GM10847 (cell line): ENCODE results near the gene CHRNA4.

Experiments used
- POLR2A ChIP-seq: IDR thresholded peaks from 2 replicates; pipeline ENCODE4 v1.6.1; 2011; ENCODE audit not compliant: insufficient read length; ENCODE audit errors: extremely low read depth

The CHRNA4 gene

GRCh38 chr20:63371291-63371865 is 10.2 kb upstream of the CHRNA4 start:
- no peak for TF ChIP-seq POLR2A

- no peak for TF ChIP-seq POLR2A
Observed at GRCh38 chr20:63370618-63371187, 9.6 kb upstream of the CHRNA4 start.

- TF ChIP-seq POLR2A, result no peak
Observed at GRCh38 chr20:63369724-63370617, 8.8 kb upstream of the CHRNA4 start.

GRCh38 chr20:63369024-63369530 is 7.9 kb upstream of the CHRNA4 start:
- TF ChIP-seq POLR2A, result no peak

- TF ChIP-seq POLR2A, result no peak
Observed at GRCh38 chr20:63368151-63368550, 7.0 kb upstream of the CHRNA4 start.

- no peak for TF ChIP-seq POLR2A
Observed at GRCh38 chr20:63367446-63368055, 6.4 kb upstream of the CHRNA4 start.

- no peak for TF ChIP-seq POLR2A
Observed at GRCh38 chr20:63366390-63367365, 5.5 kb upstream of the CHRNA4 start.

GRCh38 chr20:63365601-63366389 is 4.6 kb upstream of the CHRNA4 start:
- TF ChIP-seq POLR2A, result no peak

- no peak for TF ChIP-seq POLR2A
Observed at GRCh38 chr20:63364801-63365585, 3.8 kb upstream of the CHRNA4 start.

GRCh38 chr20:63363981-63364561 is 2.9 kb upstream of the CHRNA4 start:
- no peak for TF ChIP-seq POLR2A

GRCh38 chr20:63363013-63363957 is 2.1 kb upstream of the CHRNA4 start:
- no peak for TF ChIP-seq POLR2A
